Astrocyte of the cerebellum (primary cell): ENCODE results near the gene DGUOK.

Source experiments
- DNase-seq: peaks from one replicate; pipeline ENCODE4 v3.0.0-alpha.2; 2011; ENCODE audit warnings: low read depth
- H3K4me3 ChIP-seq: 2 replicates; pipeline ENCODE4 v1.5.1; 2011; ENCODE audit warnings: mild to moderate bottlenecking, low read depth, low read length, moderate library complexity
- in situ Hi-C: cut with HindIII; loops from 2 replicates; pipeline ENCODE4 v1.10.0; 2017; ENCODE audit warnings: low sequenced_read_pairs
- TF ChIP-seq, protein P1 (sequence below): IDR thresholded peaks from 2 replicates; pipeline ENCODE4 v1.5.1; 2012; ENCODE audit warnings: low read length, low read depth, moderate library complexity, mild to moderate bottlenecking; ENCODE audit errors: missing control alignments

The DGUOK gene

DNA sequence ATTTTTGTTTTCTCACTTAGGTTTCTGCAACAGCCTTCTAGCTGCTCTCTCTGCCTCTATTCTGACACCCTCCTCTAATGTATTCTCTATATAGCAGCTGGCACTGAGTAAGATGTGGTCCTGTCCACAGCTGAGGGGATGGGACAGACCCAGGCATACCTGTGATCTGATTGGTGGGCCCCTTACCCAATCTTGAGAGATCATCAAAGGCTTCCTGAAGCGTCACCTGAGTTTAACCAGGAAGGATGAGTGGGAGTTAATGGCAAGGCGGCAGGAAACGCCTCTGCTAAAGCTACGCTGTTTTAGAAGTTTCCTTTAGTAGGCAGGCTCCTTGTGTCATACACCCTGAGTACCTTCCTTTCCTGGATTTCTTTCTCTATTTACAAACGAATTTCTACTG lies 52.3 kb downstream of the DGUOK start:
- DNase-seq: no peak
- in situ Hi-C loops: no loop called here
- H3K4me3 ChIP-seq: no peak overlapping the region
- TF ChIP-seq, protein P1, sequence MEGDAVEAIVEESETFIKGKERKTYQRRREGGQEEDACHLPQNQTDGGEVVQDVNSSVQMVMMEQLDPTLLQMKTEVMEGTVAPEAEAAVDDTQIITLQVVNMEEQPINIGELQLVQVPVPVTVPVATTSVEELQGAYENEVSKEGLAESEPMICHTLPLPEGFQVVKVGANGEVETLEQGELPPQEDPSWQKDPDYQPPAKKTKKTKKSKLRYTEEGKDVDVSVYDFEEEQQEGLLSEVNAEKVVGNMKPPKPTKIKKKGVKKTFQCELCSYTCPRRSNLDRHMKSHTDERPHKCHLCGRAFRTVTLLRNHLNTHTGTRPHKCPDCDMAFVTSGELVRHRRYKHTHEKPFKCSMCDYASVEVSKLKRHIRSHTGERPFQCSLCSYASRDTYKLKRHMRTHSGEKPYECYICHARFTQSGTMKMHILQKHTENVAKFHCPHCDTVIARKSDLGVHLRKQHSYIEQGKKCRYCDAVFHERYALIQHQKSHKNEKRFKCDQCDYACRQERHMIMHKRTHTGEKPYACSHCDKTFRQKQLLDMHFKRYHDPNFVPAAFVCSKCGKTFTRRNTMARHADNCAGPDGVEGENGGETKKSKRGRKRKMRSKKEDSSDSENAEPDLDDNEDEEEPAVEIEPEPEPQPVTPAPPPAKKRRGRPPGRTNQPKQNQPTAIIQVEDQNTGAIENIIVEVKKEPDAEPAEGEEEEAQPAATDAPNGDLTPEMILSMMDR: no peak

- TF ChIP-seq, protein P1: no peak
- in situ Hi-C loops: no loop called here
- no peak overlapping the region for H3K4me3 ChIP-seq
- DNase-seq: peak; percentile 43
These were observed 53.0 kb downstream of the DGUOK start for GRCh38 chr2:73979686-73980085.

- no peak overlapping the region for H3K4me3 ChIP-seq
- no peak for DNase-seq
- TF ChIP-seq, protein P1: no peak
- in situ Hi-C loops: no loop called here
These were observed 53.9 kb downstream of the DGUOK start for GRCh38 chr2:73980566-73980965.

GRCh38 chr2:73981081-73982001 lies 54.7 kb downstream of the DGUOK start:
- H3K4me3 ChIP-seq: peak overlapping the region; percentile 21
- in situ Hi-C loops: no loop called here
- DNase-seq: no peak
- TF ChIP-seq, protein P1: no peak

DNA sequence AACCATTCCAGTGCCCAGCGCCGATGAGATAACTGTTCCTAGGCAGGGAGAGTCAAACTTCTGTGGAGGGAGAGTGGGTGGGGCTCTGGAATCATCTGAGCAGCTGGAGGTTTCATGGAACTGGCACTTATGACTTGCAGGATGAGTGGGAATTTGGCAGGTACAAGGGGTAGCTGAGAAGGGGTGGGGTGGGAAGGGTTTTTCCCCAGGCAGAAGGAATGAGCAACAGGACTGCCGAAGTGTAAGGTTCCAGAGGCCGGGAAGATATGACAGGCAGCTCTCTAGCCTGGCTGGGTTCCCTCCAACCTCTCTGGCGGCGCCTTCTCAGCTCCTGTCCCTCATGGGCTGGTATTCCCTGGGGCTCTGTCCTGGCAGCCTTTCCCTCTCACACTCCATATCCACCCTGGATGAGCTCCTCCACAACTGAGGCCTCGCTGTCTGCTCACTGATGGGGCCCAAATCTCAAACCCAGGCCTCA lies 55.5 kb downstream of the DGUOK start:
- no peak for DNase-seq
- no peak overlapping the region for H3K4me3 ChIP-seq
- in situ Hi-C loops: no loop called here
- TF ChIP-seq, protein P1: no peak

- DNase-seq: no peak
- TF ChIP-seq, protein P1: no peak
- in situ Hi-C loops: no loop called here
- peak overlapping the region; percentile 35 for H3K4me3 ChIP-seq
These were observed 56.9 kb downstream of the DGUOK start for GRCh38 chr2:73983322-73984202.
